Measurements from ENCODE around the gene CXCR2.
A peak's percentile ranks its signal among the peaks of the same experiment; 100 is the strongest.
"Not testable (repeated sequence)": the region's sequence is repeated elsewhere in the genome, so short reads cannot be mapped to it uniquely, and the experiment has no call there.

Gene CXCR2

GRCh38 chr2:218093879-218094278 lies 31.9 kb upstream of the CXCR2 start (continued):
- TF ChIP-seq SP3 (tag by site-specific recombination; IDR thresholded peaks at IDR 0.05) (no peak), SALL2 (tag by site-specific recombination; IDR thresholded peaks at IDR 0.05; ENCODE audit: borderline replicate concordance) (no peak)

GRCh38 chr2:218095853-218096252 lies 30.0 kb upstream of the CXCR2 start:
- no peak for TF ChIP-seq ZNF664 (tag by site-specific recombination; IDR thresholded peaks at IDR 0.05)
- no peak for TF ChIP-seq ZNF248 (tag by site-specific recombination; IDR thresholded peaks at IDR 0.05)
- TF ChIP-seq ZNF660 (tag by site-specific recombination; IDR thresholded peaks at IDR 0.05) = no peak

GRCh38 chr2:218097975-218098374 lies 27.9 kb upstream of the CXCR2 start:
- no peaks in the 10 kb centered on the region for H3K9me3 ChIP-seq (ENCODE audit: control insufficient read depth, insufficient read depth, low read depth, low read length)
- CTCF ChIA-PET = no interaction called here
- no peak overlapping the region for H3K27ac ChIP-seq (ENCODE audit: extremely low read depth, low read depth, low read length)
- H3K36me3 ChIP-seq (ENCODE audit: control insufficient read depth in 2 of 2, insufficient read depth in 1 of 2, low read length in 2 of 2) = no peaks in the 10 kb centered on the region
- H3K4me1 ChIP-seq (ENCODE audit: control insufficient read depth, insufficient read depth, low read length) = no peaks in the 10 kb centered on the region
- no peak for TF ChIP-seq ZNF114 (tag by site-specific recombination; IDR thresholded peaks at IDR 0.05)
- no peak for TF ChIP-seq ZSCAN16 (tag by site-specific recombination; IDR thresholded peaks at IDR 0.05)
- TF ChIP-seq ZNF391 (tag by site-specific recombination; IDR thresholded peaks at IDR 0.05; ENCODE audit: borderline replicate concordance, low read depth) = no peak
- no peak overlapping the region for H3K4me3 ChIP-seq (ENCODE audit: low read depth, low read length)
- POLR2A ChIA-PET = no interaction called here

More at GRCh38 chr2:218095853-218096252, 30.0 kb upstream of the CXCR2 start:
- ChIA-PET CTCF (no interaction called here), POLR2A (no interaction called here)
- Histone ChIP-seq H3K4me1 (ENCODE audit: control insufficient read depth, insufficient read depth, low read length) (no peaks in the 10 kb centered on the region), H3K9me3 (ENCODE audit: control insufficient read depth, insufficient read depth, low read depth, low read length) (no peaks in the 10 kb centered on the region), H3K4me3 (ENCODE audit: low read depth, low read length) (no peak overlapping the region), H3K36me3 (ENCODE audit: control insufficient read depth in 2 of 2, insufficient read depth in 1 of 2, low read length in 2 of 2) (no peaks in the 10 kb centered on the region), H3K27ac (ENCODE audit: extremely low read depth, low read depth, low read length) (no peak overlapping the region)

GRCh38 chr2:218108834-218109233 lies 17.0 kb upstream of the CXCR2 start:
- CTCF ChIA-PET = interaction anchor here (0.6 to 0.9 kb wide), 3 partner anchors 22 to 192 kb away, joined by 3 to 4 read pairs (median 3); no protein-coding TSS in a partner anchor
- POLR2A ChIA-PET; H3K36me3 ChIP-seq (ENCODE audit: control insufficient read depth in 2 of 2, insufficient read depth in 1 of 2, low read length in 2 of 2); H3K9me3 ChIP-seq (ENCODE audit: control insufficient read depth, insufficient read depth, low read depth, low read length); H3K4me1 ChIP-seq (ENCODE audit: control insufficient read depth, insufficient read depth, low read length); H3K4me3 ChIP-seq (ENCODE audit: low read depth, low read length); H3K27ac ChIP-seq (ENCODE audit: extremely low read depth, low read depth, low read length): not testable (repeated sequence)

GRCh38 chr2:218121789-218122188 lies 4.0 kb upstream of the CXCR2 start:
- H3K4me1 ChIP-seq (ENCODE audit: control insufficient read depth, insufficient read depth, low read length); H3K36me3 ChIP-seq (ENCODE audit: control insufficient read depth in 2 of 2, insufficient read depth in 1 of 2, low read length in 2 of 2); H3K9me3 ChIP-seq (ENCODE audit: control insufficient read depth, insufficient read depth, low read depth, low read length); H3K4me3 ChIP-seq (ENCODE audit: low read depth, low read length); POLR2A ChIA-PET; H3K27ac ChIP-seq (ENCODE audit: extremely low read depth, low read depth, low read length): not testable (repeated sequence)
- CTCF ChIA-PET = interaction anchor here (1.0 kb wide), 1 partner anchor 336 kb away, joined by 3 read pairs; no protein-coding TSS in a partner anchor

- CTCF ChIA-PET = interaction anchor here (0.7 kb wide), 1 partner anchor 298 kb away, joined by 4 read pairs; no protein-coding TSS in a partner anchor
- H3K27ac ChIP-seq (ENCODE audit: extremely low read depth, low read depth, low read length); H3K9me3 ChIP-seq (ENCODE audit: control insufficient read depth, insufficient read depth, low read depth, low read length); POLR2A ChIA-PET; H3K4me3 ChIP-seq (ENCODE audit: low read depth, low read length); H3K4me1 ChIP-seq (ENCODE audit: control insufficient read depth, insufficient read depth, low read length); H3K36me3 ChIP-seq (ENCODE audit: control insufficient read depth in 2 of 2, insufficient read depth in 1 of 2, low read length in 2 of 2): not testable (repeated sequence)
- TF ChIP-seq SETDB1 (IDR thresholded peaks at IDR 0.05; ENCODE audit: insufficient read length, low read length) = peak; percentile 91
These were observed 3.5 kb upstream of the CXCR2 start for GRCh38 chr2:218122286-218122685.

- Histone ChIP-seq H3K36me3 (ENCODE audit: control insufficient read depth in 2 of 2, insufficient read depth in 1 of 2, low read length in 2 of 2) (no peaks in the 10 kb centered on the region), H3K4me3 (ENCODE audit: low read depth, low read length) (no peak overlapping the region), H3K27ac (ENCODE audit: extremely low read depth, low read depth, low read length) (no peak overlapping the region), H3K9me3 (ENCODE audit: control insufficient read depth, insufficient read depth, low read depth, low read length) (no peaks in the 10 kb centered on the region), H3K4me1 (ENCODE audit: control insufficient read depth, insufficient read depth, low read length) (no peaks in the 10 kb centered on the region)
- CTCF ChIA-PET = no interaction called here
- POLR2A ChIA-PET = no interaction called here
- no peak for TF ChIP-seq SCRT2 (tag by site-specific recombination; IDR thresholded peaks at IDR 0.05)
- TF ChIP-seq ZNF830 (tag by site-specific recombination; IDR thresholded peaks at IDR 0.05; ENCODE audit: low read depth) = no peak
- TF ChIP-seq ZNF175 (tag by site-specific recombination; IDR thresholded peaks at IDR 0.05) = no peak
These were observed 1.8 kb upstream of the CXCR2 start for GRCh38 chr2:218123986-218124385.

All from HEK293 (cell line).